GM19043 (cell line): Measurements from ENCODE around the gene SORBS1.
"Not testable (repeated sequence)": the region's sequence is repeated elsewhere in the genome, so short reads cannot be mapped to it uniquely, and the experiment has no call there.

Source experiments
- ATAC-seq: cut with Tn5 transposase; IDR thresholded peaks from one replicate; pipeline ENCODE4 v1.9.1; 2021; ENCODE audit warnings: low read depth; ENCODE audit not compliant: unreplicated experiment

SORBS1 gene

GRCh38 chr10:95469251-95469650, 91.9 kb downstream of the SORBS1 start:
- ATAC-seq = no peak

DNA sequence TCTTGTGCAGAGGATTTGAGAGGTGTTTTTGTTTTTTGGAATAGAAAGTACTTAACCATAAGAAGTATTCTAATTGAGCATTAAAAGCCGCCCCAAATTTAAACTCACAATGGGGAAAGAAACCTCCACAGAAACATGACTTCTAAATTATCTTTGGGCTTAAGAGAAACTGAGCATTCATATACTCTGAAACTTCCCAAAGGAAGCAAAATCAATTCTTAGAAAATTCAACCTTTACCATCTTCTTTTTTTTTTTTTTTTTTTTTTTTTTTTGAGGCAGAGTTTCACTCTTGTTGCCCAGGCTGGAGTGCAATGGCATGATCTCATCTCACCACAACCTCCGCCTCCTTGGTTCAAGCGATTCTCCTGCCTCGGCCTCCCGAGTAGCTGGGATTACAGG, 93.5 kb downstream of the SORBS1 start:
- ATAC-seq = not testable (repeated sequence)

DNA sequence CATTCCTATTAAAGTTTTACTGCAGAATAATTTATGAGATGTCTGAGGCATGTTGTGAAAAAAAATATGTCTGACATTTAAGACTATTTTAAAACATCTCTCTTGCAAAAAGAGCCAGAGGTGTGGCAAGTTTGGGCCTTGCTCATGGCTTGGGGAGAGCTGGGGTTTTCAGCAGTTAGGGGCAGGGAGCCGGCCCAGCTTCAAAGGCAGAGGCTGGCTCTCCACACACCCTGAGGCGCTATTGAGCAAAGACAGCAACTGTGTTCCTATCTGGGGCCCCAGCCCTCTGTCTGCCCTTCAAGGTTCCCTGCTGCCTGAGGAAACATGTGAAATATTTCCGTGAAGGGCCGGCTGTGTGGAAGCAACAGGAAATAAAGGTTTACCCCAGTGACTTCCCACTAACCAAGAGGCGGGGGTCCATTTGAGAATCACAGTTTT, 94.0 kb downstream of the SORBS1 start:
- no peak for ATAC-seq

DNA sequence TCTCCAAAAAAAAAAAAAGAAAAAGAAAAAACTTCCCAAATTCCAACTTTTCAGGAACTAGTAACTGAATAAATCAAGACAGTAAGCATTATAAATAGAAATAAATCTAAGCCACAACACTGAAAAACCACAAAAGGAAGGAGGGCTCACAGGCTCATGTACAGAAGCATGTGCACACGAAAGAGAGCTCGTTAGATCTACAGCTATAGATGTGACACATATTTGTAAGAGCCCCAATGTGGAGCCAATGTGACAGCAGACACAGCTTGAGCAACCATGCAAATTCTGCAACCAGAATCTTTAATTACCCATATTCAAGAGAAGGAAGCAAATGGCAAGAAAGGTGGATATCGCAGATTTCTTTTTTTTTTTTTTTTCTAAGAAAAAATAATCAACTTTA, 94.7 kb downstream of the SORBS1 start:
- no peak for ATAC-seq

DNA sequence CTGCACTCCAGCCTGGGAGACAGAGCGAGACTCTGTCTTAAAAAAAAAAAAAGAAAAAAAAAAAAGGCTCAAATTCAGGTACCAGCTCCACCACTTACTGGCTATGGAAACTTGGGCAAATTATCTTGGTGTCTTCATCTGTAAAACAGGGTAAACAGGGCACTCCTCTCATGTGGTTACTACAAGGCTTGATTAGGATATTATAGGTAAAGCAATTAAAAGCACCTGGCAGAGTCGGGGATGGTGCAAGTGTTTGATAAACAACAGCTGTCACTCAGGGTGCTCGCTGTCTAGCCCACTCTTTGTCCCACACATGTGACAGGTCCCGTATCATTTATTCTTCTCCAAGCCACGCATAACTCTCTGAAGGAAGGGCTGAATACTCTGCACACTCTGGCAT, 96.9 kb downstream of the SORBS1 start:
- ATAC-seq = no peak

DNA sequence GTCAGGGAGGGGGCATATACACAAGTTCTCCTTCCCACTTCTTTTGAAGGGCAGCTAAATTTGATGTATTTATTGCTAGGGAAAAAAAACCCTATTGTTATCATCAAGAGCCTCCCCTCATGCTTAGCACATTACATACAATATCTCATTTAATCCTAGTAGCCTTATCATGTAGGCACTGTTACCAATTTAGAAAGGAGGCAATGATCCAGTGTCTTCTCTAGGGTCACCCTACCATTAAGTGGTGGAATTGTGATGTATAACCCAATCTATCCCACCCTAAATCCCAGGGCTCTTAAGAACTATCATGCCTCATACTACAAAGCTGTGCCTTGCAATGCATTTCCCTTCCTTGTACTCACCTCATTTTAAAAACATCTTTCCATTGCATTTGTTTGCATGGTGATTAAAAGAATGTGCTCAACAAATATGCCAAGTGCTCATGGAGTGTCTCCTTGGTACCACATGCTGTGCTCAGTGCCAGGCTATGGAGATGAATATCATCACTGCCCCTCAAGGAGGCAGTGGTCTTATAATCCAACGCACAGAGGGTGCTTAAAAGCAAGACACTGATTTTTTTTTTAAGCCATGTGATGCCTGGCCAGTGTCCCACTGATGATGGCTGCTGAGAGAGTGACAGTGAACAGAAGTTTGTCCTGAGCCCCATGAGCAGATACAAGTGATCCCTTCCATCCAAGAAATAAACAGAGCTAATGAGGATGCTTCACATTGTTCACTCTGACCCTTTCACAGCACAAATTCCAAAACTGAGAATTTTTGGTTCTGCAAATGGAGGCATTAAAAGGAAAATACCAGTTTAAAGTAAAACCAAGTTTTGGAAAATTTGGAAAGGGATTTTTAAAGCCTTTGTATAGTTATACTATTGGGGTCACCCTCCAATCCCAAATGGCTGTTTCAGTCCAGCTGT, 98.2 kb downstream of the SORBS1 start:
- ATAC-seq = no peak

- no peak for ATAC-seq
Observed at GRCh38 chr10:95461611-95462010, 99.6 kb downstream of the SORBS1 start.

DNA sequence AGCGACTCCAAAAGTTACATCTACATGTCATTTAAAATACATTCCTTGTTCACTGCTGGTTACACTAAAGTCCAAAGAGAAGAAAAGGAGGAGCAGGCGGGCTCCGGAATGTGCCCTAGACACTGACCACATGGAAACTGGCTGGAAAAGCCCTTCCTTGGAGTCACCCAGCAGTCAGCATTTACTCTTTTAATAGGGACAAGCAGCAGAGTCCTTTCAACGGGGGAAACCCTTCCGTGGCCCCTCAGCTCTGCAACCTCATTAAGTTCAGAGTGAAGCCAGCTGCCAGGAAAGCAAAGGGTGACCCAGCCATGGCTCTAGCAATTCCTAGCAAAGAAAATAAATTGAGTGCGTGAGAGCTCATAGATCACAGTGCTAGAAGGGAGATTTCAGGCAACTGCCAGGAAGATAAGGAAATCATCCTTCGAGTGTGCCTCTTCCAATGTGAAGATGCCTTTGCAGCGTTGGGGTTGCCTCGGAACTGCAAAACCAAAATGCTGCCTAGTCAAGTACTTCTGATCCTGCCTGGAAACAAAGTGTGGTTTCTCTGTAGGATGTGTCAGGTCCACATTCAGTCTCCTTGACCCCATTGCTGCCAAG, 101.6 kb downstream of the SORBS1 start:
- ATAC-seq = no peak

- no peak for ATAC-seq
Observed at GRCh38 chr10:95458871-95459270, 102.3 kb downstream of the SORBS1 start.

DNA sequence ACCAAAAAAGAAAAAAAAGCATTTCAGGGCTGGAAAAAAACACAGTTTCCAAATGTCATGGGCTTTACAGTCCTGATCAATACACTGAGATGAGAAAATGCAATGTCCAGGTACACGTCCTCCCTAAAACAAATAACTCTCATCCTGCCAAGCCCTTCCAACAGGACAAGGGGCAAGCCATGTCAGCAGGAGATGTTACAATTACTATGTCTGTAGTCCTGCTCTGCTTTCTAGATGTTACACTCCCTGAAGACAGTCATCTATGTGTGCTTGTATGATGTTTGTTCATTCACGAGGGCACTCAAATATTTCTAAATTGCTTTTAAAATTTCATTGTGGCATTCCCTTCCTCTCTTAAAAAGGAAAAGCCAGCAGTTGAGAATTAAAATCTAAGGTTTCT, 103.2 kb downstream of the SORBS1 start:
- no peak for ATAC-seq

- no peak for ATAC-seq
Observed at GRCh38 chr10:95457319-95457886, 103.8 kb downstream of the SORBS1 start.

- ATAC-seq = no peak
Observed at GRCh38 chr10:95456516-95456915, 104.7 kb downstream of the SORBS1 start.

DNA sequence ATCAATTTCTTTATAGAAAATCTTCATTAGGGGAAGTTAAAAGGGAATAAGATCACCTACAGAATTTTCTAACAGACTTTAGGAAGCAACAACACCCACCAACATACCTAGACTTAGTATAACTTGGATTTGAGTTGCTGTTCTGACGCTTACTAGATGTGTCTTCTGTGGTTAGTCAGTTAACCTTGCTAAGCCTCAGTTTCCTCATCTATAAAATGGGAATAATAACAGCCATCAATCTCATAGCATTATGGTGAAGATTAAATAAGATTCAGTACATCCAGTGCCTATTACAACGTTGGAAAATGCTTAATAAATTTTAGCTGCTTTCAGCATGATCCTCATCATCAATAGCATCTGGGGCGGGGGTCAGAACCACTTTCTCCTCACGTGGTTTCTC, 106.2 kb downstream of the SORBS1 start:
- ATAC-seq = no peak

GRCh38 chr10:95454356-95454755, 106.8 kb downstream of the SORBS1 start:
- ATAC-seq = no peak

GRCh38 chr10:95451568-95452524, 109.3 kb downstream of the SORBS1 start:
- no peak for ATAC-seq

- ATAC-seq = no peak
Observed at GRCh38 chr10:95451150-95451549, 110.0 kb downstream of the SORBS1 start.

GRCh38 chr10:95450188-95450587, 111.0 kb downstream of the SORBS1 start:
- no peak for ATAC-seq

- no peak for ATAC-seq
Observed at GRCh38 chr10:95447685-95448084, 113.5 kb downstream of the SORBS1 start.

GRCh38 chr10:95445837-95446486, 115.2 kb downstream of the SORBS1 start:
- ATAC-seq = no peak

- no peak for ATAC-seq
Observed at GRCh38 chr10:95445223-95445836, 115.8 kb downstream of the SORBS1 start.
